ENCODE measurements around the gene GCKR. TPM values are rescaled to one million over a fixed set of nuclear protein-coding genes. Genes with fewer than 3 reads are reported as not detected.
A peak's percentile ranks its signal among the peaks of the same experiment; 100 is the strongest.

The GCKR gene
- total and polyA plus RNA-seq, 2 of the 13 experiments (the other 11 are each of a cell fraction or from before 2014, with no cell fraction given) = 15.2 to 48.3 TPM

GRCh38 chr2:27489498-27490397 is 6.9 kb upstream of the GCKR start, which contains the start of gene IFT172:
Gene IFT172, minus strand, starts transcription at chr2:27489743. Its CDS starts 90 bp downstream, at chr2:27489653.
- Histone ChIP-seq H4K20me1 (ENCODE audit: insufficient read depth, low read length) (no peaks in the 10 kb centered on the region), H3K9me3 (ENCODE audit: low read length) (no peaks in the 10 kb centered on the region), H3K27ac (ENCODE audit: extremely low read length, insufficient read depth, low read length) (peak within 1 kb of the TSS; percentile 54), H3K4me2 (ENCODE audit: low read depth, low read length) (peak within 1 kb of the TSS; percentile 100), H3K4me1 (ENCODE audit: insufficient read depth, low read length) (peaks cover 41% of the 10 kb centered on the region), H3K27me3 (ENCODE audit: control insufficient read depth in 1 of 2, insufficient read depth in 2 of 2, low read length in 2 of 2) (no peaks in the 10 kb centered on the region; a peak in 1 of 5 replicates), H3K79me2 (ENCODE audit: insufficient read depth, low read length) (no peaks in the 10 kb centered on the region), H3K36me3 (replicated peaks in 1 of 2; ENCODE audit: control insufficient read depth in 1 of 2, insufficient read depth in 2 of 2, low read length in 2 of 2) (peaks cover 0 to 4% of the 10 kb centered on the region in 2 experiments; a peak in 2 of 5 replicates), H3K9ac (ENCODE audit: insufficient read depth, low read depth, low read length) (peak within 1 kb of the TSS; percentile 73), H3K4me3 (replicated peaks in 1 of 3; ENCODE audit: insufficient read depth in 1 of 3, low read depth in 2 of 3, low read length in 3 of 3) (peak within 1 kb of the TSS; percentile 69 to 79 (median 78)), H2AFZ (ENCODE audit: low read length) (peak within 1 kb of the TSS; percentile 81)
- CTCF ChIA-PET (ENCODE audit: low intra/inter-chr PET ratio, low total read pairs) = no interaction called here
- in situ Hi-C loops (cut with HindIII; ENCODE audit: extremely low pct_ligation_motif_present, low pct_unique_long_range_greater_than_20kb) (no loop called here), intact Hi-C loops (cut with micrococcal nuclease; ENCODE audit: unreplicated experiment) (loop anchor here (1.0 to 2.0 kb wide), 2 partner anchors 60 to 81 kb away; partner anchors contain the start of gene PPM1G)
- POLR2A ChIA-PET = interaction anchor here (0.9 to 1.1 kb wide), 2 partner anchors 62 to 80 kb away, joined by 3 to 4 read pairs; partner anchors contain the start of genes NRBP1 and PPM1G
- FAIRE-seq (peak; percentile 99), DNase-seq (ENCODE audit: low spot score) (peak; percentile 100), ATAC-seq (peak; percentile 91)
- 17% methylated on average over 40 of the region's 43 CpGs for WGBS (ENCODE audit: low lambda C conversion rate)
- BruUV-seq (replicated peaks) = TSS peak; percentile 97
- TF ChIP-seq ZNF17 (CRISPR knock-in tag; IDR thresholded peaks at IDR 0.05) (no peak), ZNF770 (CRISPR knock-in tag; IDR thresholded peaks at IDR 0.05) (no peak), NR1H2 (CRISPR knock-in tag; IDR thresholded peaks at IDR 0.05; ENCODE audit: borderline replicate concordance, low read depth) (no peak), NR2F6 (IDR thresholded peaks at IDR 0.05) (no peak), NR2F6 (CRISPR knock-in tag; IDR thresholded peaks at IDR 0.05) (peak; percentile 72; the same call in 1 of the 2 replicates), ZNF512B (CRISPR knock-in tag; IDR thresholded peaks at IDR 0.05; ENCODE audit: borderline replicate concordance) (no peak), NFRKB (IDR thresholded peaks at IDR 0.05) (no peak), ZNF10 (CRISPR knock-in tag; IDR thresholded peaks at IDR 0.05; ENCODE audit: borderline replicate concordance, low read depth) (no peak), SMC3 (IDR thresholded peaks at IDR 0.05; ENCODE audit: low read length) (no peak; the same call in 1 of the 2 replicates), ZNF609 (CRISPR knock-in tag; IDR thresholded peaks at IDR 0.05; ENCODE audit: borderline replicate concordance) (no peak), MAZ (IDR thresholded peaks at IDR 0.05; ENCODE audit: borderline replicate concordance, low read depth, low read length) (0 out of 2 replicates have a peak, but pooled peaks have one; percentile 37), MAZ (CRISPR knock-in tag; IDR thresholded peaks at IDR 0.05; ENCODE audit: low read depth) (peak; percentile 72)

Measured in HepG2 (cell line).